ENCODE measurements around the gene HMCN1.

GRCh38 chr1:186113461-186113860, 379.3 kb downstream of the HMCN1 start:
- TF ChIP-seq POLR2AphosphoS5 (IDR thresholded peaks at IDR 0.05; ENCODE audit: low read depth, low read length) (no peak), TAF1 (IDR thresholded peaks at IDR 0.05; ENCODE audit: borderline replicate concordance, insufficient read depth, low read length) (no peak), SIN3A (IDR thresholded peaks at IDR 0.05; ENCODE audit: borderline replicate concordance, insufficient read depth, low read length) (no peak)
